Brain microvascular endothelial cell (primary cell): ENCODE measurements around the gene CHML.

Source experiments
- DNase-seq: peaks from one replicate; pipeline ENCODE4 v3.0.0-alpha.2; 2020
- H3K27ac ChIP-seq: fragments of 250-450 bp; sonication (Bioruptor Pico); 2 replicates; pipeline ENCODE4 v1.5.1; 2020; ENCODE audit warnings: mild to moderate bottlenecking, moderate library complexity
- H3K27me3 ChIP-seq: fragments of 250-450 bp; sonication (Bioruptor Pico); replicated peaks from 2 replicates; pipeline ENCODE4 v1.5.1; 2020; ENCODE audit warnings: mild to moderate bottlenecking
- H3K36me3 ChIP-seq: fragments of 250-450 bp; sonication (Bioruptor Pico); replicated peaks from 2 replicates; pipeline ENCODE4 v1.5.1; 2020; ENCODE audit warnings: mild to moderate bottlenecking
- H3K4me3 ChIP-seq: 2 replicates; pipeline ENCODE4 v1.5.1; 2011; ENCODE audit warnings: low read depth, mild to moderate bottlenecking, control low read depth, low read length, moderate library complexity
- CTCF ChIP-seq: IDR thresholded peaks from 2 replicates; pipeline ENCODE4 v1.5.1; 2011; ENCODE audit warnings: low read depth, mild to moderate bottlenecking, moderate library complexity, low read length, control low read depth, inconsistent platforms; ENCODE audit errors: missing control alignments
- in situ Hi-C: cut with HindIII; loops from 2 replicates; pipeline ENCODE4 v1.10.0; 2017; ENCODE audit warnings: low sequenced_read_pairs, low pct_ligation_motif_present

Gene CHML

GRCh38 chr1:241614572-241614971 is 25.6 kb downstream of the CHML start:
- in situ Hi-C loops: no loop called here
- H3K36me3 ChIP-seq: no peaks in the 10 kb centered on the region
- no peak for TF ChIP-seq CTCF
- H3K27me3 ChIP-seq: no peaks in the 10 kb centered on the region
- no peak overlapping the region for H3K27ac ChIP-seq
- no peak overlapping the region for H3K4me3 ChIP-seq
- no peak for DNase-seq

- in situ Hi-C loops: no loop called here
- no peak for TF ChIP-seq CTCF
- no peak overlapping the region for H3K27ac ChIP-seq
These were observed 26.0 kb downstream of the CHML start for GRCh38 chr1:241614144-241614543.

GRCh38 chr1:241612533-241613477 is 27.4 kb downstream of the CHML start:
- Histone ChIP-seq H3K27ac (peak overlapping the region; percentile 81), H3K27me3 (no peaks in the 10 kb centered on the region), H3K4me3 (no peak overlapping the region), H3K36me3 (no peaks in the 10 kb centered on the region)
- in situ Hi-C loops: no loop called here
- TF ChIP-seq CTCF: no peak
- peak; percentile 92 for DNase-seq

More at GRCh38 chr1:241614144-241614543, 26.0 kb downstream of the CHML start:
- Histone ChIP-seq H3K27me3 (no peaks in the 10 kb centered on the region), H3K4me3 (no peak overlapping the region), H3K36me3 (no peaks in the 10 kb centered on the region)
- DNase-seq: peak; percentile 31

- Histone ChIP-seq H3K27ac (peak overlapping the region; percentile 81), H3K27me3 (no peaks in the 10 kb centered on the region), H3K4me3 (no peak overlapping the region), H3K36me3 (no peaks in the 10 kb centered on the region)
- peak; percentile 4 for TF ChIP-seq CTCF
- DNase-seq: no peak
- in situ Hi-C loops: no loop called here
These were observed 28.4 kb downstream of the CHML start for GRCh38 chr1:241611736-241612135.

GRCh38 chr1:241611063-241611462 is 29.1 kb downstream of the CHML start:
- Histone ChIP-seq H3K27me3 (no peaks in the 10 kb centered on the region), H3K4me3 (no peak overlapping the region), H3K36me3 (no peaks in the 10 kb centered on the region), H3K27ac (peak overlapping the region; percentile 81)
- in situ Hi-C loops: no loop called here
- peak; percentile 54 for DNase-seq
- TF ChIP-seq CTCF: peak; percentile 44
